ENCODE data around the gene UGT1A5. TPM values are rescaled to one million over a fixed set of nuclear protein-coding genes. Genes with fewer than 3 reads are reported as not detected.

Gene UGT1A5
- total and polyA plus RNA-seq, 2 of the 13 experiments (the other 11 are each of a cell fraction or from before 2014, with no cell fraction given) = not detected

DNA sequence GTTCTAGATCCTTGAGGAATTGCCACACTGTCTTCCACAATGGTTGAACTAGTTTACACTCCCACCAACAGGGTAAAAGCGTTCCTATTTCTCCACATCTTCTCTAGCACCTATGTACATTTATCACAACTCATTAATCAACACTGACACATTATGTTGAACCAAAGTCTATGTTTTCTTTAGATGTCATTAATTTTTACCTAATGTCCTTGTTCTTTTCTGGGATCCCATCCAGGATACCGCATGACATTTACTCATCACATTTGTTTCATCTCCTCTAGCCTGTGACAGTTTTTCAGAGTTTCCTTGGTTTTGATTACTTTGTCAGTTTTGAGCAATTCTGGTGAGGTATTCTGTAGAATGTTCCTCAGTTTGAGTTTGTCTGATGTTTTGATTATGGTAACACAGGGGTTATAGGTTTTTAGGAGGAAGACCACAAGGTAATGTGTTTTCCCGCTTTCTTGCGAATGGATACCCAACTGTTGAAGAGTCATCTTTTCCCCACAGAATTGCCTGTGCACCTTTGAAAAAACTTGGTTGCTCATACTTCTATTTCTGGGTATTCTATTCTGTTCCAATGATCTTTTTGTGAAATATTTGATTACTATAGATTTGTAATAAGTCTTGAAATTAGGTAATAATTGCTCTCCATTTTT lies 44.0 kb upstream of the UGT1A5 start:
- ATAC-seq = no peak
- Histone ChIP-seq H3K4me2 (ENCODE audit: low read depth, low read length) (no peak overlapping the region), H3K4me3 (replicated peaks in 1 of 3; ENCODE audit: insufficient read depth in 1 of 3, low read depth in 2 of 3, low read length in 3 of 3) (no peak overlapping the region), H3K27me3 (ENCODE audit: control insufficient read depth in 1 of 2, insufficient read depth in 2 of 2, low read length in 2 of 2) (no peaks in the 10 kb centered on the region), H3K4me1 (ENCODE audit: insufficient read depth, low read length) (no peaks in the 10 kb centered on the region), H3K27ac (ENCODE audit: extremely low read length, insufficient read depth, low read length) (no peak overlapping the region), H3K36me3 (replicated peaks in 1 of 2; ENCODE audit: control insufficient read depth in 1 of 2, insufficient read depth in 2 of 2, low read length in 2 of 2) (no peaks in the 10 kb centered on the region), H2AFZ (ENCODE audit: low read length) (no peak overlapping the region), H3K9ac (ENCODE audit: insufficient read depth, low read depth, low read length) (no peak overlapping the region), H3K9me3 (ENCODE audit: low read length) (no peaks in the 10 kb centered on the region), H4K20me1 (ENCODE audit: insufficient read depth, low read length) (no peaks in the 10 kb centered on the region), H3K79me2 (ENCODE audit: insufficient read depth, low read length) (no peaks in the 10 kb centered on the region)
- TF ChIP-seq, protein P1, sequence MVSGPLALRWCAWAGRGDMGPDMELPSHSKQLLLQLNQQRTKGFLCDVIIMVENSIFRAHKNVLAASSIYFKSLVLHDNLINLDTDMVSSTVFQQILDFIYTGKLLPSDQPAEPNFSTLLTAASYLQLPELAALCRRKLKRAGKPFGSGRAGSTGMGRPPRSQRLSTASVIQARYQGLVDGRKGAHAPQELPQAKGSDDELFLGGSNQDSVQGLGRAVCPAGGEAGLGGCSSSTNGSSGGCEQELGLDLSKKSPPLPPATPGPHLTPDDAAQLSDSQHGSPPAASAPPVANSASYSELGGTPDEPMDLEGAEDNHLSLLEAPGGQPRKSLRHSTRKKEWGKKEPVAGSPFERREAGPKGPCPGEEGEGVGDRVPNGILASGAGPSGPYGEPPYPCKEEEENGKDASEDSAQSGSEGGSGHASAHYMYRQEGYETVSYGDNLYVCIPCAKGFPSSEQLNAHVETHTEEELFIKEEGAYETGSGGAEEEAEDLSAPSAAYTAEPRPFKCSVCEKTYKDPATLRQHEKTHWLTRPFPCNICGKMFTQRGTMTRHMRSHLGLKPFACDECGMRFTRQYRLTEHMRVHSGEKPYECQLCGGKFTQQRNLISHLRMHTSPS (CRISPR knock-in tag; IDR thresholded peaks at IDR 0.05; ENCODE audit: low read depth) = no peak
- no peak for TF ChIP-seq ZNF543 (CRISPR knock-in tag; IDR thresholded peaks at IDR 0.05)
- no peak for TF ChIP-seq REXO4 (CRISPR knock-in tag; IDR thresholded peaks at IDR 0.05; ENCODE audit: borderline replicate concordance)
- TF ChIP-seq, protein P2, sequence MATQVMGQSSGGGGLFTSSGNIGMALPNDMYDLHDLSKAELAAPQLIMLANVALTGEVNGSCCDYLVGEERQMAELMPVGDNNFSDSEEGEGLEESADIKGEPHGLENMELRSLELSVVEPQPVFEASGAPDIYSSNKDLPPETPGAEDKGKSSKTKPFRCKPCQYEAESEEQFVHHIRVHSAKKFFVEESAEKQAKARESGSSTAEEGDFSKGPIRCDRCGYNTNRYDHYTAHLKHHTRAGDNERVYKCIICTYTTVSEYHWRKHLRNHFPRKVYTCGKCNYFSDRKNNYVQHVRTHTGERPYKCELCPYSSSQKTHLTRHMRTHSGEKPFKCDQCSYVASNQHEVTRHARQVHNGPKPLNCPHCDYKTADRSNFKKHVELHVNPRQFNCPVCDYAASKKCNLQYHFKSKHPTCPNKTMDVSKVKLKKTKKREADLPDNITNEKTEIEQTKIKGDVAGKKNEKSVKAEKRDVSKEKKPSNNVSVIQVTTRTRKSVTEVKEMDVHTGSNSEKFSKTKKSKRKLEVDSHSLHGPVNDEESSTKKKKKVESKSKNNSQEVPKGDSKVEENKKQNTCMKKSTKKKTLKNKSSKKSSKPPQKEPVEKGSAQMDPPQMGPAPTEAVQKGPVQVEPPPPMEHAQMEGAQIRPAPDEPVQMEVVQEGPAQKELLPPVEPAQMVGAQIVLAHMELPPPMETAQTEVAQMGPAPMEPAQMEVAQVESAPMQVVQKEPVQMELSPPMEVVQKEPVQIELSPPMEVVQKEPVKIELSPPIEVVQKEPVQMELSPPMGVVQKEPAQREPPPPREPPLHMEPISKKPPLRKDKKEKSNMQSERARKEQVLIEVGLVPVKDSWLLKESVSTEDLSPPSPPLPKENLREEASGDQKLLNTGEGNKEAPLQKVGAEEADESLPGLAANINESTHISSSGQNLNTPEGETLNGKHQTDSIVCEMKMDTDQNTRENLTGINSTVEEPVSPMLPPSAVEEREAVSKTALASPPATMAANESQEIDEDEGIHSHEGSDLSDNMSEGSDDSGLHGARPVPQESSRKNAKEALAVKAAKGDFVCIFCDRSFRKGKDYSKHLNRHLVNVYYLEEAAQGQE (IDR thresholded peaks at IDR 0.05; ENCODE audit: borderline replicate concordance in 1 of 2, low read depth in 1 of 2, low read length in 2 of 2) = no peak
- TF ChIP-seq EEA1 (CRISPR knock-in tag; IDR thresholded peaks at IDR 0.05; ENCODE audit: borderline replicate concordance) = no peak
- no peak for TF ChIP-seq IKZF1 (IDR thresholded peaks at IDR 0.05)
- TF ChIP-seq GABPA (IDR thresholded peaks at IDR 0.05; ENCODE audit: low read depth, low read length) = no peak
- no peak for TF ChIP-seq GABPA (CRISPR knock-in tag; IDR thresholded peaks at IDR 0.05; ENCODE audit: low read depth)
- TF ChIP-seq, protein P3, sequence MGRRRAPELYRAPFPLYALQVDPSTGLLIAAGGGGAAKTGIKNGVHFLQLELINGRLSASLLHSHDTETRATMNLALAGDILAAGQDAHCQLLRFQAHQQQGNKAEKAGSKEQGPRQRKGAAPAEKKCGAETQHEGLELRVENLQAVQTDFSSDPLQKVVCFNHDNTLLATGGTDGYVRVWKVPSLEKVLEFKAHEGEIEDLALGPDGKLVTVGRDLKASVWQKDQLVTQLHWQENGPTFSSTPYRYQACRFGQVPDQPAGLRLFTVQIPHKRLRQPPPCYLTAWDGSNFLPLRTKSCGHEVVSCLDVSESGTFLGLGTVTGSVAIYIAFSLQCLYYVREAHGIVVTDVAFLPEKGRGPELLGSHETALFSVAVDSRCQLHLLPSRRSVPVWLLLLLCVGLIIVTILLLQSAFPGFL (CRISPR knock-in tag; IDR thresholded peaks at IDR 0.05) = no peak
- no peak for TF ChIP-seq MTF2 (CRISPR knock-in tag; IDR thresholded peaks at IDR 0.05; ENCODE audit: borderline replicate concordance)
- TF ChIP-seq KAT2B (IDR thresholded peaks at IDR 0.05; ENCODE audit: borderline replicate concordance, low read depth, low read length) = no peak
- intact Hi-C loops (cut with micrococcal nuclease; ENCODE audit: unreplicated experiment) = no loop called here
- WGBS (ENCODE audit: low lambda C conversion rate) = 44% methylated on average over 4 of the region's 4 CpGs
- ChIA-PET POLR2A (no interaction called here), CTCF (ENCODE audit: low intra/inter-chr PET ratio, low total read pairs) (no interaction called here)
- no peak for DNase-seq (ENCODE audit: low spot score)
- no peak for FAIRE-seq
- in situ Hi-C loops (cut with HindIII; ENCODE audit: extremely low pct_ligation_motif_present, low pct_unique_long_range_greater_than_20kb) = no loop called here
- BruUV-seq (replicated peaks) = no TSS peak

Measured in HepG2 (cell line).